GM12801 (cell line): ENCODE data around the gene TRDN.

Experiments used
- TF ChIP-seq, protein P1 (sequence below): IDR thresholded peaks from one replicate; pipeline ENCODE4 v1.5.1; 2011; ENCODE audit warnings: control low read depth; ENCODE audit not compliant: insufficient read length; ENCODE audit errors: extremely low read depth

TRDN gene

DNA sequence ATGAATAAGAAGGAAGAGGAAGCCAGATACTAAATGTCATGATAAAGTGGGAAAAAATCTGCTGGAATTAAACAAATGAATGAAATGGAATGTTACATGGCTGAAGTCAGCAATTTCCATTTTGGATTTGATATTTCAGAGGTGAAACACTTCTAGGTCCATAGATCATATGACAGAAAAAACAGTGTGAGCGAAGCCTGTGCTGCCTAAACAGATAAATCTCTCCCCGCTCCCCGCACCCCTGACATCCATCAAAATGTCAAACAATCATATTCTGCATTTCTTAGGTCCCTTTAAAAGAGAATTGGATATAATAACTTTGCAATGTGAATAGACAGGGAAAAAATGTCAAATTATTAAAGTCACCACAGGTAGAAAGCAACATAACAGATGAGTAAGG is 26.0 kb upstream of the TRDN start:
- TF ChIP-seq, protein P1, sequence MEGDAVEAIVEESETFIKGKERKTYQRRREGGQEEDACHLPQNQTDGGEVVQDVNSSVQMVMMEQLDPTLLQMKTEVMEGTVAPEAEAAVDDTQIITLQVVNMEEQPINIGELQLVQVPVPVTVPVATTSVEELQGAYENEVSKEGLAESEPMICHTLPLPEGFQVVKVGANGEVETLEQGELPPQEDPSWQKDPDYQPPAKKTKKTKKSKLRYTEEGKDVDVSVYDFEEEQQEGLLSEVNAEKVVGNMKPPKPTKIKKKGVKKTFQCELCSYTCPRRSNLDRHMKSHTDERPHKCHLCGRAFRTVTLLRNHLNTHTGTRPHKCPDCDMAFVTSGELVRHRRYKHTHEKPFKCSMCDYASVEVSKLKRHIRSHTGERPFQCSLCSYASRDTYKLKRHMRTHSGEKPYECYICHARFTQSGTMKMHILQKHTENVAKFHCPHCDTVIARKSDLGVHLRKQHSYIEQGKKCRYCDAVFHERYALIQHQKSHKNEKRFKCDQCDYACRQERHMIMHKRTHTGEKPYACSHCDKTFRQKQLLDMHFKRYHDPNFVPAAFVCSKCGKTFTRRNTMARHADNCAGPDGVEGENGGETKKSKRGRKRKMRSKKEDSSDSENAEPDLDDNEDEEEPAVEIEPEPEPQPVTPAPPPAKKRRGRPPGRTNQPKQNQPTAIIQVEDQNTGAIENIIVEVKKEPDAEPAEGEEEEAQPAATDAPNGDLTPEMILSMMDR, result no peak

DNA sequence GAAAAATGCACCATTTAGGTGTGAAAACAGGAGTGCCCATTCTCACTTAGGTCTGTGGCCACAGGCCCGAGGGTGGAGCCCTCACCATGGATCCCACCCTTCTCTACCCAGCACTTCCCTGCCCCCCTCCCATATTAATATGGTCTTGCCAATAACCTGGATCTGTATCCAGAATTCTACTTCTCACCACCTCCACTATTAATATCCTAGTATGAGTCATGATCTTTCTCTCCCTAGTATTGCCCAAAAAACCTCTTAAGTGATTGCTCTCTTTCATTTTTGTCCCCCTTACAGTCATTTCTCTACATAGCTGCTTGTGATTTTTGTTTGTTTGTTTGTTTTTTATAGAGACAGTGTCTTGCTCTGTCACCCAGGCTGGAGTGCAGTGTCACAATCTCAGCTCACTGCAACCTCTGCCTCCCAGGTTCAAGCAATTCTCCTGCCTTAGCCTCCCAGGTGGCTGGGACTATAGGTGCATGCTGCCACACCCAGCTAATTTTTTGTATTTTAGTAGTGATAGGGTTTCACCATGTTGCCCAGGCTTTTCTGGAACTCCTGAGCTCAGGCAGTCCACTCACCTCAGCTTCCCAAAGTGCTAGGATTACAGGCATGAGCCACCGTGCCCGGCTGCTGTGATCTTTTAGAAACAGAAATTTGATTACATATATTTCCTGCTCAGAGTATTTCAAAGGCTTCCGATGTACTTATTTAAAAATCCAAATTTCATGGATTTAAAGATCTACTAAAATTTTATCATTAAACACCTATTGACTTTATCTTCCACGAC is 24.5 kb upstream of the TRDN start:
- TF ChIP-seq, protein P1, result no peak

DNA sequence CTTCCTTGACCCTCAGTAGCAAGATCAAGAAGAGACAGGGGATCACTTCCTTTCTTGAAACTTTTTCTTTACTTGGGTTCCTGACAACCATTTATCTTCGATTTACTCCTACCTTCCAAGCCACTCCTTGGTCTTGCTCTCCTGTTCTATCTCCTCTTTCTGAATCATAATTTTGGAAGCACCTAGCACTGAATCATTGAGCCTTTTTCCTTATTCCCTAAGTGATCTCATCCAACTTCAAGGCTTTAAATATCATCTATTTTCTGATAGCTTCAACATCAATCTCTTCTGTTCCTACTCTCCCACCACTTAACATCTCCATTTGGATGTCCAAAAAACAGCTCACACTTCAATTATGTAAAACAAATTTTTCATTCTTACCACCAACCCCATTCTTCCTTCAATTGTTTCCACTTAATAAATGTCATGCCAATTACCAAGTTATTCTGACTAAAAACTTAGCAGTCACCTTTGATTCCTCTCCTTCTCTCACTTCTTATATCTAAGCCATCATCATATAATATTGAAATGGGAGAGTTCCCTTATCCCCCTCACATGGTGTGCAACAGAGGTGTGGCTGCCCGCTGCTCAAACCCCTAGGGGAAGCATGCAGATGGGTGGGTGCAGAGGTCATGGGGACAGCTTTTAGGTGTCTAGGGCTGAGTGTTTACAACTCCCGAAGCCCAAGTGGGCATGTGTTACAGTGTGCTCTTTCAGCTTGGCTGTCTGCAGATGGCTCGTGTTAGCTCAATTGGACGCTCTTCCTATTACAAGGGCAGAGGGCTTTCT is 23.4 kb upstream of the TRDN start:
- TF ChIP-seq, protein P1, result no peak

DNA sequence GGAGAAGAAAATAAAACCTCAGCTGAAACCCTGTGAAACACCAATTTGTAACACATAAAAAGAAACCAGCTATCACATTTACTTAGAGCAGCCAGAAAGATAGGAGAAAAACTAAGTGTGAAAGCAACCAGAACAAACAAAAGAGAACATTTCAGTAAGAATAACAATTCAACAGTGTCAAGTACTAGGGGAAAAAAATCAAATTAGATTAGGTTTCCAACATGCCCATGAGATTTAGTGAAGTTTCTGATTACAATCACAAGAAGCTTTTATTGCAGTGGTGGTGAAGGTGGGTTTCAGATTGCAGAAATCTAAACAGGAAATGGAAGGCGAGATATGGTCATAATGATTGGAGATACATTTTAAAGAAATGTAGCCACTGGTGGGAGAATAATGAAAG is 22.1 kb upstream of the TRDN start:
- TF ChIP-seq, protein P1, result no peak

DNA sequence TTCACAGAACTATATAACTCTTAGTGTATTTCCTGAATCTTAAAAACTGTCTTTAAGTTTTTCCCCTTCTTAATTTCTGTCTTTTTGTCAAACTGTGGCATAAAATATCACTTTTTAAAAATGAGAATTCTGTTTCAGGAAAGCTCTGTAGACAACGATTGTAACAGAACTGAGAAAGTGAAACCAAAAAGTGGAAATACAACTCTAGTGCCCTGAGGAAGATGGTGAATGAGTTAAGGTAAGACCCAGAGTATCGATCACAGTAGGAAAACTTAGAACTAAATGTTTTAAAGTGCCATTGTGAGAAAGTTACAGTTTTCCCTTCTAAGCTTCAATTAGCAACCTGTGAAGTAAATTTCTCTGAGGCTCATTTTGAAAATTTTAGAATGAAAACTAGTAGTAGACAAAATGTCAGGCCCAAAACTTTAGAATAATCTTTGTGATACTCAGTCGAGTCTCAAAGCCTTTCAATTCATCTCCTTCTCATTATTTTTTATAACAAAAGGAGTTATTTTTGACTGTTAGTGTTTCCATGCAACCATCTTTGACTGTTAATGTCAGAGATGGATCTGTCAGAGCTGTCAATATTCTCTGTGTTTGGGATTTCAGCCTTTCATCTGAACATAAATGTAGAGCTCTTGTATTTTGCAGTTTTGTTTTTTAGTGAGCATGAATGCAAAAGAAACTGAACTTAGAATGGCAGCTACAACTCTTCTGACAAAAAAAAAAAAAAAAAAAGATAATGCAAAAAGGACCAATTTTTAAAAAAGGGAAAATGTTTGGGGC is 19.0 kb upstream of the TRDN start:
- TF ChIP-seq, protein P1, result no peak

DNA sequence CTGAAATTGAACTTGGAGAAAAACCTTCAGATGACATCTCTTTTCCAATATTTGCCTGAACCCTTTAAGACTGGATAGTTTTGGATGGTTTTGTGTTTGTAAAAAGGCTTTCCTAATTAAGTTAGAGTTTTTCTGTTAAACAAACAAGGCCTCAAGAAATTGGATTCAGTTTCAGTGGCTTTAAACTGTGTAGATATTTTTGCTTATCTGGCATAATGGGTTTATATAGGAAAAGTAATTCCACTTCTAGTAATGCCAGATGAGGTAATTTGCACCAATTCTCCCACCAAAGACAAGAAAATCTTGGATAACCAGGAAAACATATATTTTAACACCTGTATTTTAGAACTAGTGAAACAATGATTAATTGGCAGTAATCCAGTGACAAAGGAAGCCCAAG is 12.0 kb upstream of the TRDN start:
- TF ChIP-seq, protein P1, result no peak

DNA sequence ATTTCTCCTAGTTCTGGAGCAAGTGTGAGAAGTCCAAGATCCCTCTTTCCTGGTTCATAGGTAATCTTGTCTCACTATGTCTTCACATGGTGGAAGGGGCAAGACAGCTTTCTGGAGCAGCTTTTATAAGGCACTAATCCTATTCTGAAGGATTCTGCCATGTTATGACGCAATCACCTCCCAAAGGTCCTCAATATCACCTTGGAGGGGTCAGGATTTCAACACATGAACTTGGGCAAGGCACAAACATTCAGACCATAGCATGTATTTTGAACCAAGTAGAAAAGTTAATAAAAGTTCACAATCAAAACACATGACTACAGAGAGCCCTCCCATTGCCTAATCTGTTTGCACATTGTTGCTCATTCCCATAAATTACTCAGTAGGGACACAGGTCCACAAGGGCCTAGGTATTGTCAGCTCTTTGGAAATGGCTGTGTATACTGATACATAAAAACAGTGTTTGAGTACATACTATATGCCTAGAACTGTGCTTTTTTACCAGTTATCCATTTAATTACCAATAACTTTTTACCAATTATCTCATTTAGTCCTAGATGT is 11.3 kb upstream of the TRDN start:
- TF ChIP-seq, protein P1, result no peak
